ENCODE data around the gene KRT72. TPM values are rescaled to one million over a fixed set of nuclear protein-coding genes. Genes with fewer than 3 reads are reported as not detected.
A peak's percentile ranks its signal among the peaks of the same experiment; 100 is the strongest.

Gene KRT72
- total RNA-seq, 1 experiment from 2014 or later: not detected

DNA sequence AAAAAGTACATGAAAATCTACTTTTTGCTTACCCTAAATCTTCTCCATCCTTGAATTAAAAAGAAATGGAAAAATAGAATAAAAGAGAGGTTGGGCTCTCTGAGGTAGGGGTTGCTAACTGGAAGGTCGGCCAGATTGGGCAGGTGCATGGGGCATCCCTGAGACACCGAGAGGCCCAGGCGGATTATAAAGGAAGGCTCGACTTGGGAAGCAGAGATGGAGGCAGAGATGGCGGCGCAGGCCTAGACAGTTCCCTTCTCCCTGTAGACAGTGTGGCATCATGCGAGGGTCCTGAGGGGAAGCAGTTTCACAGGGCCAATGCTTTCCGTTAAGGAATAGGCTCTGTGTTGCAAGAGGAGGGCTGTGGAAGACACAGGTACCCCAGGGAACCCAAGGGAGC is 23.9 kb downstream of the KRT72 start:
- Histone ChIP-seq H3K9ac (ENCODE audit: extremely low read depth, insufficient read length, low read length) (no peak overlapping the region), H3K4me2 (ENCODE audit: insufficient read depth, insufficient read length, low read length) (no peak overlapping the region), H3K79me1 (ENCODE audit: insufficient read depth, low read depth, low read length, poor library complexity, severe bottlenecking) (no peaks in the 10 kb centered on the region), H2BK12ac (ENCODE audit: insufficient read length, low read depth, low read length) (no peak overlapping the region), H3K4me1 (ENCODE audit: insufficient read depth, low read length) (no peaks in the 10 kb centered on the region), H2BK5ac (ENCODE audit: insufficient read length, low read length) (no peak overlapping the region), H3K4ac (ENCODE audit: low read depth, low read length) (no peak overlapping the region), H3T11ph (ENCODE audit: low read length) (no peak overlapping the region), H3K27ac (ENCODE audit: insufficient read length, low read depth, low read length) (no peak overlapping the region), H4K91ac (ENCODE audit: insufficient read length, low read depth, low read length) (no peak overlapping the region), H4K5ac (ENCODE audit: insufficient read length, low read depth, low read length) (no peak overlapping the region), H3K23ac (ENCODE audit: insufficient read length, low read depth, low read length) (no peak overlapping the region), H3K9me3 (ENCODE audit: control insufficient read depth, low read depth, low read length) (no peaks in the 10 kb centered on the region), H2AK5ac (ENCODE audit: insufficient read length, low read length) (no peak overlapping the region), H3K18ac (ENCODE audit: insufficient read length, low read depth, low read length) (no peak overlapping the region), H2BK120ac (ENCODE audit: low read depth, low read length, poor library complexity, severe bottlenecking) (no peak overlapping the region), H3K27me3 (ENCODE audit: insufficient read depth, low read length) (no peaks in the 10 kb centered on the region), H2BK15ac (ENCODE audit: low read depth, low read length) (no peak overlapping the region), H3K79me2 (ENCODE audit: insufficient read depth, low read length) (no peaks in the 10 kb centered on the region), H3K23me2 (ENCODE audit: insufficient read length, low read depth, low read length, poor library complexity, severe bottlenecking) (no peaks in the 10 kb centered on the region), H2BK20ac (ENCODE audit: low read depth, low read length, poor library complexity, severe bottlenecking) (no peak overlapping the region), H4K8ac (replicated peaks; ENCODE audit: insufficient read length, low read depth, low read length) (no peak overlapping the region), H3K14ac (ENCODE audit: insufficient read depth, low read length) (no peak overlapping the region), H4K20me1 (ENCODE audit: control insufficient read depth, insufficient read depth, insufficient read length) (no peaks in the 10 kb centered on the region), H2AFZ (ENCODE audit: low read length) (no peak overlapping the region), H3K56ac (ENCODE audit: insufficient read length, low read depth, low read length) (no peak overlapping the region)
- Mint-ChIP-seq H3K4me1 (peaks cover 6 to 8% of the 10 kb centered on the region in 2 experiments; a peak in 3 of 4 replicates), H3K27ac (0 out of 7 replicates have a peak overlapping the region, but pooled peaks of 1 of the 3 experiments have one; percentile 18), H3K4me3 (no peak overlapping the region), H3K36me3 (ENCODE audit: insufficient read depth in 1 of 3, low read depth in 3 of 3) (no peaks in the 10 kb centered on the region), H3K27me3 (ENCODE audit: low read depth) (peaks cover 11% of the 10 kb centered on the region), H3K9me3 (no peaks in the 10 kb centered on the region)
- DNase-seq: no peak
- WGBS (ENCODE audit: extremely low coverage, insufficient read length, low lambda C conversion rate): no CpG with 5 or more reads among the region's 8 CpGs
- TF ChIP-seq, protein P1, sequence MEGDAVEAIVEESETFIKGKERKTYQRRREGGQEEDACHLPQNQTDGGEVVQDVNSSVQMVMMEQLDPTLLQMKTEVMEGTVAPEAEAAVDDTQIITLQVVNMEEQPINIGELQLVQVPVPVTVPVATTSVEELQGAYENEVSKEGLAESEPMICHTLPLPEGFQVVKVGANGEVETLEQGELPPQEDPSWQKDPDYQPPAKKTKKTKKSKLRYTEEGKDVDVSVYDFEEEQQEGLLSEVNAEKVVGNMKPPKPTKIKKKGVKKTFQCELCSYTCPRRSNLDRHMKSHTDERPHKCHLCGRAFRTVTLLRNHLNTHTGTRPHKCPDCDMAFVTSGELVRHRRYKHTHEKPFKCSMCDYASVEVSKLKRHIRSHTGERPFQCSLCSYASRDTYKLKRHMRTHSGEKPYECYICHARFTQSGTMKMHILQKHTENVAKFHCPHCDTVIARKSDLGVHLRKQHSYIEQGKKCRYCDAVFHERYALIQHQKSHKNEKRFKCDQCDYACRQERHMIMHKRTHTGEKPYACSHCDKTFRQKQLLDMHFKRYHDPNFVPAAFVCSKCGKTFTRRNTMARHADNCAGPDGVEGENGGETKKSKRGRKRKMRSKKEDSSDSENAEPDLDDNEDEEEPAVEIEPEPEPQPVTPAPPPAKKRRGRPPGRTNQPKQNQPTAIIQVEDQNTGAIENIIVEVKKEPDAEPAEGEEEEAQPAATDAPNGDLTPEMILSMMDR (conservative IDR thresholded peaks at IDR 0.05): no peak

Measured in H9 (cell line).